DND-41 (cell line): ENCODE measurements around the gene TUT4.

Experiments used
- ATAC-seq: fragments of 200-7000 bp; cut with Tn5 transposase; 3 replicates; pipeline ENCODE4 v1.9.1; 2021; ENCODE audit warnings: low read depth; ENCODE audit not compliant: insufficient read depth
- DNase-seq: peaks from one replicate; pipeline ENCODE4 v3.0.0-alpha.2; 2020
- H2AFZ ChIP-seq: 2 replicates; pipeline ENCODE4 v1.6.0; 2012; ENCODE audit warnings: low read depth, low read length
- H3K27ac ChIP-seq: 2 replicates; pipeline ENCODE4 v1.5.1; 2012; ENCODE audit warnings: low read length, inconsistent platforms
- H3K27me3 ChIP-seq: fragments of 200-600 bp; sonication (generic); 2 replicates; pipeline ENCODE4 v1.6.0; 2012; ENCODE audit warnings: low read length, mild to moderate bottlenecking, inconsistent platforms; ENCODE audit not compliant: insufficient read depth, poor library complexity
- H3K36me3 ChIP-seq: 2 replicates; pipeline ENCODE4 v1.5.1; 2012; ENCODE audit warnings: low read length, inconsistent platforms; ENCODE audit not compliant: insufficient read depth
- H3K4me1 ChIP-seq: 2 replicates; pipeline ENCODE4 v1.5.1; 2012; ENCODE audit warnings: mild to moderate bottlenecking, low read length; ENCODE audit not compliant: insufficient read depth
- H3K4me2 ChIP-seq: 2 replicates; pipeline ENCODE4 v1.6.0; 2012; ENCODE audit warnings: mild to moderate bottlenecking, moderate library complexity, low read length, inconsistent platforms; ENCODE audit not compliant: insufficient read depth
- H3K4me3 ChIP-seq, 2 experiments: fragments of 200-600 bp in 1 of 2; shearing (Covaris generic) in 1 of 2; 2 replicates each; pipeline ENCODE4 v1.5.1; 2012 to 2016; ENCODE audit warnings: inconsistent platforms in 2 of 2, low read length in 2 of 2, mild to moderate bottlenecking in 2 of 2, low read depth in 1 of 2, moderate library complexity in 1 of 2
- H3K79me2 ChIP-seq: 2 replicates; pipeline ENCODE4 v1.6.0; 2012; ENCODE audit warnings: low read length, inconsistent platforms; ENCODE audit not compliant: insufficient read depth
- H3K9ac ChIP-seq: 2 replicates; pipeline ENCODE4 v1.6.0; 2012; ENCODE audit warnings: low read depth, mild to moderate bottlenecking, inconsistent platforms, low read length, moderate library complexity
- H3K9me3 ChIP-seq: 2 replicates; pipeline ENCODE4 v1.5.1; 2012; ENCODE audit warnings: low read length, moderate library complexity, mild to moderate bottlenecking, inconsistent platforms; ENCODE audit not compliant: insufficient read depth, severe bottlenecking
- H4K20me1 ChIP-seq: 2 replicates; pipeline ENCODE4 v1.6.0; 2012; ENCODE audit warnings: low read length; ENCODE audit not compliant: insufficient read depth
- EZH2 ChIP-seq: IDR thresholded peaks from 3 replicates; pipeline ENCODE4 v1.6.1; 2012; ENCODE audit warnings: borderline replicate concordance, low read depth, mild to moderate bottlenecking, moderate library complexity, low read length, inconsistent platforms; ENCODE audit not compliant: severe bottlenecking
- TF ChIP-seq, protein P1 (sequence below): IDR thresholded peaks from 2 replicates; pipeline ENCODE4 v1.5.1; 2012; ENCODE audit warnings: borderline replicate concordance, low read length, moderate library complexity, mild to moderate bottlenecking; ENCODE audit not compliant: poor library complexity, severe bottlenecking; ENCODE audit errors: extremely low read depth

The TUT4 gene

DNA sequence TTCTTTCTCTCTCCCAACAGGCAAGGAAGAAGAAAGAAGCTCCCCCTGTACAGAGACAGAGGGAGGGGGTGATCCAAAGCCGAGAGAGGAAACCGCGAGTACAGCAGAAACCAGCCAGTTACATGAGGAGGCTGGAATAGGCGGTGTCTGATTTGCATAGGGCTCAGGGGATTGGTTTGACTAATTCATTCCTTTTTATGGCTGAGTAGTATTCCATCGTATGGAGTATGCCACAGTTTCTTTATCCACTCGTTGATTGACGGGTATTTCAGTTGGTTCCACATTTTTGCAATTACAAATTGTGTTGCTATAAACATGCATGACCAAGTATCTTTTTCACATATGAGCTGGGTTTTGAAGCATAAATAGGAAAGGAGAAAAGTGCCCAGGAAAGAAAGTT is 45.8 kb upstream of the TUT4 start:
- TF ChIP-seq, protein P1, sequence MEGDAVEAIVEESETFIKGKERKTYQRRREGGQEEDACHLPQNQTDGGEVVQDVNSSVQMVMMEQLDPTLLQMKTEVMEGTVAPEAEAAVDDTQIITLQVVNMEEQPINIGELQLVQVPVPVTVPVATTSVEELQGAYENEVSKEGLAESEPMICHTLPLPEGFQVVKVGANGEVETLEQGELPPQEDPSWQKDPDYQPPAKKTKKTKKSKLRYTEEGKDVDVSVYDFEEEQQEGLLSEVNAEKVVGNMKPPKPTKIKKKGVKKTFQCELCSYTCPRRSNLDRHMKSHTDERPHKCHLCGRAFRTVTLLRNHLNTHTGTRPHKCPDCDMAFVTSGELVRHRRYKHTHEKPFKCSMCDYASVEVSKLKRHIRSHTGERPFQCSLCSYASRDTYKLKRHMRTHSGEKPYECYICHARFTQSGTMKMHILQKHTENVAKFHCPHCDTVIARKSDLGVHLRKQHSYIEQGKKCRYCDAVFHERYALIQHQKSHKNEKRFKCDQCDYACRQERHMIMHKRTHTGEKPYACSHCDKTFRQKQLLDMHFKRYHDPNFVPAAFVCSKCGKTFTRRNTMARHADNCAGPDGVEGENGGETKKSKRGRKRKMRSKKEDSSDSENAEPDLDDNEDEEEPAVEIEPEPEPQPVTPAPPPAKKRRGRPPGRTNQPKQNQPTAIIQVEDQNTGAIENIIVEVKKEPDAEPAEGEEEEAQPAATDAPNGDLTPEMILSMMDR, result no peak
- TF ChIP-seq EZH2, result no peak
- Histone ChIP-seq H2AFZ (no peak overlapping the region), H3K4me2 (no peak overlapping the region), H3K27ac (no peak overlapping the region), H3K4me3 (no peak overlapping the region), H3K9ac (no peak overlapping the region), H3K27me3 (no peaks in the 10 kb centered on the region), H3K9me3 (no peaks in the 10 kb centered on the region), H3K36me3 (peaks cover under 1% of the 10 kb centered on the region; the same call in 1 of the 2 replicates), H4K20me1 (no peaks in the 10 kb centered on the region), H3K4me1 (peaks cover 25% of the 10 kb centered on the region), H3K79me2 (peaks cover 27% of the 10 kb centered on the region)
- ATAC-seq (no peak), DNase-seq (peak; percentile 17)

DNA sequence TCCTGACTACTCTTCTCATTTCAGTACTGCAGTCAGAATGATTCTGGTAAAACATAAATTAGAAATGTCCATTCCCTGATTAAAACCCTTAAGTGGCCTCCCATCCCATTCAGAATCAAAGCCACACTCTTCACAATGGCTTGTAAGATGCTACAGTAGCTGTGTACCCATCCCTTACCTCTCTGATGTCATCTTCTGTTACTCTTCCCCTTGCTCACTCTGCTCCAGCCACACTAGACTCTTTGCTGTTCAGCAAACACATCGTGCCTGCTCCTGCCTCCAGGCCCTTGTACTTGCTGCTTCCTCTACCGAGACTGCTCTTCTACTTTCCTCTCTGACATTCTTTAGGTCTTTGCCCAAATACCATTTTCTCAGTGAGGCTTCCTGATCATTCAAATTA is 45.0 kb upstream of the TUT4 start:
- ATAC-seq (no peak), DNase-seq (no peak)
- Histone ChIP-seq H3K9me3 (no peaks in the 10 kb centered on the region), H3K27me3 (no peaks in the 10 kb centered on the region), H3K4me2 (no peak overlapping the region), H3K27ac (no peak overlapping the region), H2AFZ (0 out of 2 replicates have a peak overlapping the region, but pooled peaks have one; percentile 29), H3K36me3 (no peaks in the 10 kb centered on the region), H3K9ac (no peak overlapping the region), H3K4me1 (peaks cover 17% of the 10 kb centered on the region), H3K79me2 (peaks cover 19% of the 10 kb centered on the region), H4K20me1 (no peaks in the 10 kb centered on the region), H3K4me3 (no peak overlapping the region)
- no peak for TF ChIP-seq EZH2
- TF ChIP-seq, protein P1, result no peak

DNA sequence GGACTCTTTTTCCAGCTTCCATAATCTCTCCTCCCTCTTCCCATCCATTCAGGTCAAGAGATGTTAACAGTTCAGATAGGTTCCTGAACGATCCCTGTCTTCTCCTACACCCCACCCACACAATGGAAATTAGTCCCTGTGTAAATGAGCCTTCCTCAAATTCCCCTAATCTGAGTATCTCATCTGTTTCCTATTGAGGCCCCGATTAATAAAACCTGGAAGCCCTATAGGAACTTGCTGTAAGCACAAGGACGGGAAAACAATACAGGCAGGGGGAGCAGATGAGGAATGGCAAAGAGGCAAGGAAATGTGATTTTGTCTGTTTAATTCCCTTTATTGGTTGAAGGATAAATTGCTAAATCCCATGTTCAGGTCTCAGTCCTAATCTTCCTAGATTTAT is 42.2 kb upstream of the TUT4 start:
- H3K79me2 ChIP-seq, result no peaks in the 10 kb centered on the region

More for the DNA sequence above, 42.2 kb upstream of the TUT4 start:
- Histone ChIP-seq H3K9me3 (no peaks in the 10 kb centered on the region), H3K4me2 (no peak overlapping the region), H2AFZ (no peak overlapping the region), H4K20me1 (no peaks in the 10 kb centered on the region), H3K27ac (no peak overlapping the region), H3K4me1 (no peaks in the 10 kb centered on the region), H3K9ac (no peak overlapping the region), H3K36me3 (no peaks in the 10 kb centered on the region), H3K4me3 (no peak overlapping the region), H3K27me3 (no peaks in the 10 kb centered on the region)
- DNase-seq (no peak), ATAC-seq (no peak)
- TF ChIP-seq, protein P1, result no peak
- no peak for TF ChIP-seq EZH2
